Measurements from ENCODE around the gene CLPX. TPM values are rescaled to one million over a fixed set of nuclear protein-coding genes. Genes with fewer than 3 reads are reported as not detected.
"Not testable (repeated sequence)": the region's sequence is repeated elsewhere in the genome, so short reads cannot be mapped to it uniquely, and the experiment has no call there.

The CLPX gene
- total RNA-seq, 1 experiment from 2014 or later = 19.3 TPM

DNA sequence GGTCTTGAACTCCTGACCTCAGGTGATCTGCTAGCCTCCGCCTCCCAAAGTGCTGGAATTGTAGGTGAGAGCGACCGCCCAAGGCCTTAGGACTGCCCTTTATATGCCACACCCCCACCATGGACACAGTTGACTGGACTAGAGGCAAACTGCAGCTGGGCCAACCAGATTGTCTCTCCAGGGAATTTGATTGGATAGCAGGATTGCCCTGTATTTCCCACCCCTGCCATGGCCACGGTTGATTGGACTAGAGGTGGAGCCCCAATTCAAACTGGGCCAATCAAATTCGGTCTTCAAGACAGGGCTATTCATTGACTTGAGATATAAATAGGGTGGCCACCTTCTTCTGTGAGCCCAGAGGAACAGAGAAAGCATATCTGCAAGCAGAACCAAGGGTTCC is 6.9 kb upstream of the CLPX start:
- no peaks in the 10 kb centered on the region for H3K4me1 ChIP-seq (ENCODE audit: insufficient read depth, low read length)
- no peaks in the 10 kb centered on the region for H3K79me2 ChIP-seq (ENCODE audit: low read length)

DNA sequence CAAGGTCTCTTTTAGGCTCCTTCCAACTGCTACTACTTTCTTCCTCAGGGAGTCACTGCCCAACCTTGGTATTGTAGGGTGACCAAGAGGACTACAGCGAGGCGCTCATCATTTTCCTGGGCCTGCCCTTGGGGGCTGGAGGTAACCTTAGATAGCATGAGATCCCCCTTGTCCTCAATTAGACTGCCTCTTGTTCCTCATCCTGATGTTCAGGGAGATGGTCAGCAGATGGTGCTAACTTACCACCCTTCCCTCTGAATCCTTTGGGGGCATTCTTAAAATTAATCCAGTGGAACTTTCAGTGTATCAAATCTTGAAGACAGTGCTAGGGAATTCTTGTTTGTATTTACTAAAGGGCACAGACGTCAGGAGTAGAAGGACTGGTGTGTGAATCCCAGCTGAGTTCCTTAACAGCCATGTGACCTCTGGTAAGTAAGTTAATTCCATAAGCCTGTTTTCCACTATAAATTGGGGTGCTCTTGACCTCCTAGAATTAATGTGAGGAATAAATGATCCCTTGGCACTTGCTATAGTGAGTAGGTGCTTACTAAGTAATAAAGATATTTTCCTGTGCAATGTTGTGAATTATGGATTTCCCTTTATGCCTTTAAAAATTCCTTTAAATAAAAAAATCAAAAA is 4.1 kb upstream of the CLPX start:
- H3K79me2 ChIP-seq (ENCODE audit: low read length) = peaks cover 9% of the 10 kb centered on the region
- no peak overlapping the region for H3K4me3 ChIP-seq (ENCODE audit: low read length)
- POLR2A ChIA-PET (ENCODE audit: unreplicated experiment) = no interaction called here
- no peaks in the 10 kb centered on the region for H4K20me1 ChIP-seq (ENCODE audit: low read length)
- H2AFZ ChIP-seq (ENCODE audit: low read length) = no peak overlapping the region
- no peaks in the 10 kb centered on the region for H3F3A ChIP-seq (ENCODE audit: low read length, unreplicated experiment)
- peaks cover 3% of the 10 kb centered on the region; the same call in 1 of the 2 replicates for H3K4me1 ChIP-seq (ENCODE audit: insufficient read depth, low read length)
- intact Hi-C loops (cut with micrococcal nuclease) = loop anchor here (1.0 kb wide), 2 partner anchors 82 to 108 kb away; no protein-coding TSS in a partner anchor
- ATAC-seq (0 out of 2 replicates have a peak, but pooled peaks have one; percentile 9), DNase-seq (peak; percentile 54)
- H3K27ac ChIP-seq (ENCODE audit: low read length) = no peak overlapping the region
- CTCF ChIA-PET = no interaction called here
- no TSS peak for BruUV-seq (replicated peaks)
- no peaks in the 10 kb centered on the region for H3K27me3 ChIP-seq (ENCODE audit: low read length)
- H3K9me2 ChIP-seq (replicated peaks; ENCODE audit: low read length) = no peaks in the 10 kb centered on the region
- no peaks in the 10 kb centered on the region for H3K36me3 ChIP-seq (ENCODE audit: low read depth, low read length)
- no peak overlapping the region for H3K4me2 ChIP-seq (ENCODE audit: low read length)
- no peaks in the 10 kb centered on the region for H3K9me3 ChIP-seq (ENCODE audit: low read length)
- no peak overlapping the region for H3K9ac ChIP-seq (ENCODE audit: low read length)
- TF ChIP-seq, protein P1, sequence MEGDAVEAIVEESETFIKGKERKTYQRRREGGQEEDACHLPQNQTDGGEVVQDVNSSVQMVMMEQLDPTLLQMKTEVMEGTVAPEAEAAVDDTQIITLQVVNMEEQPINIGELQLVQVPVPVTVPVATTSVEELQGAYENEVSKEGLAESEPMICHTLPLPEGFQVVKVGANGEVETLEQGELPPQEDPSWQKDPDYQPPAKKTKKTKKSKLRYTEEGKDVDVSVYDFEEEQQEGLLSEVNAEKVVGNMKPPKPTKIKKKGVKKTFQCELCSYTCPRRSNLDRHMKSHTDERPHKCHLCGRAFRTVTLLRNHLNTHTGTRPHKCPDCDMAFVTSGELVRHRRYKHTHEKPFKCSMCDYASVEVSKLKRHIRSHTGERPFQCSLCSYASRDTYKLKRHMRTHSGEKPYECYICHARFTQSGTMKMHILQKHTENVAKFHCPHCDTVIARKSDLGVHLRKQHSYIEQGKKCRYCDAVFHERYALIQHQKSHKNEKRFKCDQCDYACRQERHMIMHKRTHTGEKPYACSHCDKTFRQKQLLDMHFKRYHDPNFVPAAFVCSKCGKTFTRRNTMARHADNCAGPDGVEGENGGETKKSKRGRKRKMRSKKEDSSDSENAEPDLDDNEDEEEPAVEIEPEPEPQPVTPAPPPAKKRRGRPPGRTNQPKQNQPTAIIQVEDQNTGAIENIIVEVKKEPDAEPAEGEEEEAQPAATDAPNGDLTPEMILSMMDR (conservative IDR thresholded peaks at IDR 0.05; ENCODE audit: low read depth, low read length) = peak; percentile 84
- TF ChIP-seq EZH2 (IDR thresholded peaks at IDR 0.05; ENCODE audit: low read length, unreplicated experiment) = no peak

More for the DNA sequence above, 6.9 kb upstream of the CLPX start:
- Histone ChIP-seq H3K4me2 (ENCODE audit: low read length) (no peak overlapping the region), H3K27ac (ENCODE audit: low read length) (no peak overlapping the region), H3F3A (ENCODE audit: low read length, unreplicated experiment) (no peaks in the 10 kb centered on the region), H3K36me3 (ENCODE audit: low read depth, low read length) (no peaks in the 10 kb centered on the region), H3K9ac (ENCODE audit: low read length) (no peak overlapping the region), H3K27me3 (ENCODE audit: low read length) (no peaks in the 10 kb centered on the region), H3K9me3 (ENCODE audit: low read length) (no peaks in the 10 kb centered on the region), H3K4me3 (ENCODE audit: low read length) (no peak overlapping the region), H4K20me1 (ENCODE audit: low read length) (no peaks in the 10 kb centered on the region), H2AFZ (ENCODE audit: low read length) (no peak overlapping the region), H3K9me2 (replicated peaks; ENCODE audit: low read length) (no peaks in the 10 kb centered on the region)
- intact Hi-C loops (cut with micrococcal nuclease) = no loop called here
- no TSS peak for BruUV-seq (replicated peaks)
- ChIA-PET CTCF (no interaction called here), POLR2A (ENCODE audit: unreplicated experiment) (no interaction called here)
- peak; percentile 33 for DNase-seq
- TF ChIP-seq EZH2phosphoT487 (IDR thresholded peaks at IDR 0.05; ENCODE audit: borderline replicate concordance, low read length) = no peak
- TF ChIP-seq, protein P1 (conservative IDR thresholded peaks at IDR 0.05; ENCODE audit: low read depth, low read length) = no peak
- ATAC-seq = no peak

DNA sequence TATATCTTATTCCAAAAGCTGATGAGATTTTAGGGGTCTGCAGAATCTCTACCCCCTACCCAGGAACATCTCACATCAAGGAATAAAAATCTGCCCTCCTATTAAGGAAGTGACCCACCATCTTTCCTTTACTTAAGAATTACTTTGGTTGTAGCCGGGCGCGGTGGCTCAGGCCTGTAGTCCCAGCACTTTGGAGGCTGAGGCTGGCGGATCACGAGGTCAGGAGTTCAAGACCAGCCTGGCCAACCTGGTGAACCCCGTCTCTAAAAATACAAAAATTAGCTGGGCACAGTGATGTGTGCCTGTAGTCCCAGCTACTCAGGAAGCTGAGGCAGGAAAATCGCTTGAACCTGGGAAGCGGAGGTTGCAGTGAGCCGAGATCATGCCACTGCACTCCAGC is 3.3 kb upstream of the CLPX start:
- H3K9me3 ChIP-seq (ENCODE audit: low read length); intact Hi-C loops (cut with micrococcal nuclease); H3K4me2 ChIP-seq (ENCODE audit: low read length); H3K9me2 ChIP-seq (replicated peaks; ENCODE audit: low read length); H3K27me3 ChIP-seq (ENCODE audit: low read length); BruUV-seq (replicated peaks); ATAC-seq; DNase-seq; CTCF ChIA-PET; POLR2A ChIA-PET (ENCODE audit: unreplicated experiment); H2AFZ ChIP-seq (ENCODE audit: low read length); H3K36me3 ChIP-seq (ENCODE audit: low read depth, low read length); H3F3A ChIP-seq (ENCODE audit: low read length, unreplicated experiment); H3K27ac ChIP-seq (ENCODE audit: low read length); H3K4me1 ChIP-seq (ENCODE audit: insufficient read depth, low read length); H3K4me3 ChIP-seq (ENCODE audit: low read length); H3K9ac ChIP-seq (ENCODE audit: low read length); H4K20me1 ChIP-seq (ENCODE audit: low read length): not testable (repeated sequence)
- peaks cover 16% of the 10 kb centered on the region for H3K79me2 ChIP-seq (ENCODE audit: low read length)

Data from PC-3 (cell line).